ENCODE data around the gene SLC6A4.
"Not testable (repeated sequence)": the region's sequence is repeated elsewhere in the genome, so short reads cannot be mapped to it uniquely, and the experiment has no call there.

Gene SLC6A4

GRCh38 chr17:30219315-30219714, 16.2 kb downstream of the SLC6A4 start:
- Mint-ChIP-seq H3K36me3 (ENCODE audit: low read depth) (no peaks in the 10 kb centered on the region), H3K4me3 (no peak overlapping the region), H3K27ac (no peak overlapping the region), H3K9me3 (no peaks in the 10 kb centered on the region), H3K4me1 (ENCODE audit: low read depth) (no peaks in the 10 kb centered on the region), H3K27me3 (ENCODE audit: low read depth) (peaks cover 4% of the 10 kb centered on the region)

- Mint-ChIP-seq H3K36me3 (ENCODE audit: low read depth) (no peaks in the 10 kb centered on the region), H3K27ac (no peak overlapping the region), H3K9me3 (no peaks in the 10 kb centered on the region), H3K4me3 (no peak overlapping the region), H3K27me3 (ENCODE audit: low read depth) (peaks cover 4% of the 10 kb centered on the region), H3K4me1 (ENCODE audit: low read depth) (no peaks in the 10 kb centered on the region)
Observed at GRCh38 chr17:30218799-30219198, 16.7 kb downstream of the SLC6A4 start.

DNA sequence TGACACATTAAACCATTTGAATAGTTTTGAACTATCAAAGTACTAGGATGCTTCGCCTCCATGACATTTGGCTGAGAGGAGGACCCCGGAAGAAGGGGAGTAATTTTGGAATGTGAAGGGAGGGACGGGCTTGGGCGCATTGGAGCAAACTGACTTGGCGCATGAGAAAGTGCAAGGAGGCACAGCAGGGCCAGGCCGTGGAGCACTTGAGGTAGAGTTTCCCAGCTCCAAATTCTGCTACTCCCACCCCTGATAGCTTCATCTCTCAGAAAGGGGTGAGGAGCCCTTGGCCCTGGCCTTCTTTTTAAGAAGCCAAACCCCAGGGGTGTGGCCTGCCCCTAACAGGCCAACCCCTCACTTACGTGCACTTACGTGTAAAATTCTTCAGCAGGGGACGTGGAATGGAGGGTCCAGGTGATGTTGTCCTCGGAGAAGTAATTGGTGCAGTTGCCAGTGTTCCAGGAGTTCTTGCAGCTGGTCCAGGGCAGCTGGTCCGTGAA, 17.7 kb downstream of the SLC6A4 start:
- Mint-ChIP-seq H3K36me3 (ENCODE audit: low read depth) (no peaks in the 10 kb centered on the region), H3K27ac (no peak overlapping the region), H3K4me1 (ENCODE audit: low read depth) (no peaks in the 10 kb centered on the region), H3K27me3 (ENCODE audit: low read depth) (peaks cover 4% of the 10 kb centered on the region), H3K9me3 (no peaks in the 10 kb centered on the region), H3K4me3 (no peak overlapping the region)

DNA sequence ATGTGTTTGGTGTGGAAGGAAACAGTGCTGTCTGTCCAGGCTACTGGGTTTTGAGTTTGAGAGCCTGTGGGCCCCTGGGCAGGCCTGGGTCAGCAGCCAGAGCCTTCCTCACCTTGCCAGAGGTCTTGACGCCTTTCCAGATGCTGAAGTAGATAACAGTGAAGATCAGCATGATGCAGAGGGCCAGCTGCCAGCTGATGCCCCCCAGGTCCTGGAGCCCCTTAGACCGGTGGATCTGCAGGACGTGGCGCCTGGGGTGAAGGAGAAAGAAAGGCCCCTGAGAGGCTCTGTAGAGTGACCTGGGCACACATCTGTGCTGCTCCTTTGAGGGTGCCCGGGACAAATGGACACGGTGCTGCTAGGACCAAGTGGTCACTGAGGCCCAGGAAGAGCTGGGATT, 18.4 kb downstream of the SLC6A4 start:
- H3K27ac Mint-ChIP-seq, result no peak overlapping the region
- H3K4me1 Mint-ChIP-seq (ENCODE audit: low read depth), result no peaks in the 10 kb centered on the region
- no peaks in the 10 kb centered on the region for H3K9me3 Mint-ChIP-seq
- H3K27me3 Mint-ChIP-seq (ENCODE audit: low read depth), result peaks cover 4% of the 10 kb centered on the region
- H3K36me3 Mint-ChIP-seq (ENCODE audit: low read depth), result no peaks in the 10 kb centered on the region
- H3K4me3 Mint-ChIP-seq, result no peak overlapping the region

DNA sequence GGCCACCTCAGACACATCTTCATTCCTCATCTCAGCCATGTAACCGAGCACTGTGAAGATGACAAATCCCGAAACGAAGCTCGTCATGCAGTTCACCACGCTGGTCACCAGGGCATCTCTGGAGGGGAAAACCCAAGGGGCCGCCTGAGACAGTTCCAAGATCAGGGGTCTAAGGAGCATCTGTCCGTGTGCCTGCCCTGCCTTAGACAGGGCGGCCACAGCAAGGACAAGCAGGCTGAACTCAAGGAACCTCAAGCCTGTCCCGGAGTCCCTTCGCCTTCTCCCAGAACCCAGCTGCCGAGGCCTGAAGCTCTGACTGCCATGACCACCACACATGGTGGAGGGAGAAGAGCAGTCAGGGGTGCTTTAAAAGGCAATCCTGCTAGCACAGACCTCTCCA, 22.7 kb downstream of the SLC6A4 start:
- Mint-ChIP-seq H3K9me3 (no peaks in the 10 kb centered on the region), H3K4me3 (no peak overlapping the region), H3K4me1 (ENCODE audit: low read depth) (no peaks in the 10 kb centered on the region), H3K27me3 (ENCODE audit: low read depth) (peaks cover 8% of the 10 kb centered on the region), H3K27ac (no peak overlapping the region), H3K36me3 (ENCODE audit: low read depth) (no peaks in the 10 kb centered on the region)

GRCh38 chr17:30211371-30211770, 24.1 kb downstream of the SLC6A4 start:
- H3K36me3 Mint-ChIP-seq (ENCODE audit: low read depth), result no peaks in the 10 kb centered on the region
- H3K9me3 Mint-ChIP-seq, result no peaks in the 10 kb centered on the region
- H3K4me1 Mint-ChIP-seq (ENCODE audit: low read depth), result no peaks in the 10 kb centered on the region
- no peak overlapping the region for H3K27ac Mint-ChIP-seq
- no peak overlapping the region for H3K4me3 Mint-ChIP-seq
- peaks cover 9% of the 10 kb centered on the region for H3K27me3 Mint-ChIP-seq (ENCODE audit: low read depth)

GRCh38 chr17:30210901-30211300, 24.6 kb downstream of the SLC6A4 start:
- Mint-ChIP-seq H3K9me3 (no peaks in the 10 kb centered on the region), H3K4me1 (ENCODE audit: low read depth) (no peaks in the 10 kb centered on the region), H3K27ac (no peak overlapping the region), H3K4me3 (no peak overlapping the region), H3K36me3 (ENCODE audit: low read depth) (no peaks in the 10 kb centered on the region), H3K27me3 (ENCODE audit: low read depth) (peaks cover 9% of the 10 kb centered on the region)

GRCh38 chr17:30210366-30210765, 25.1 kb downstream of the SLC6A4 start:
- H3K27me3 Mint-ChIP-seq (ENCODE audit: low read depth), result peaks cover 9% of the 10 kb centered on the region
- H3K4me3 Mint-ChIP-seq, result no peak overlapping the region
- no peaks in the 10 kb centered on the region for H3K4me1 Mint-ChIP-seq (ENCODE audit: low read depth)
- H3K9me3 Mint-ChIP-seq, result no peaks in the 10 kb centered on the region
- H3K27ac Mint-ChIP-seq, result no peak overlapping the region
- H3K36me3 Mint-ChIP-seq (ENCODE audit: low read depth), result no peaks in the 10 kb centered on the region

- Mint-ChIP-seq H3K9me3 (no peaks in the 10 kb centered on the region), H3K4me1 (ENCODE audit: low read depth) (no peaks in the 10 kb centered on the region), H3K36me3 (ENCODE audit: low read depth) (no peaks in the 10 kb centered on the region), H3K27me3 (ENCODE audit: low read depth) (peaks cover 9% of the 10 kb centered on the region), H3K27ac (no peak overlapping the region), H3K4me3 (no peak overlapping the region)
Observed at GRCh38 chr17:30209930-30210329, 25.6 kb downstream of the SLC6A4 start.

- Mint-ChIP-seq H3K4me3 (no peak overlapping the region), H3K36me3 (ENCODE audit: low read depth) (no peaks in the 10 kb centered on the region), H3K27ac (no peak overlapping the region), H3K27me3 (ENCODE audit: low read depth) (peaks cover 11% of the 10 kb centered on the region), H3K4me1 (ENCODE audit: low read depth) (no peaks in the 10 kb centered on the region), H3K9me3 (no peaks in the 10 kb centered on the region)
Observed at GRCh38 chr17:30208214-30208613, 27.3 kb downstream of the SLC6A4 start.

DNA sequence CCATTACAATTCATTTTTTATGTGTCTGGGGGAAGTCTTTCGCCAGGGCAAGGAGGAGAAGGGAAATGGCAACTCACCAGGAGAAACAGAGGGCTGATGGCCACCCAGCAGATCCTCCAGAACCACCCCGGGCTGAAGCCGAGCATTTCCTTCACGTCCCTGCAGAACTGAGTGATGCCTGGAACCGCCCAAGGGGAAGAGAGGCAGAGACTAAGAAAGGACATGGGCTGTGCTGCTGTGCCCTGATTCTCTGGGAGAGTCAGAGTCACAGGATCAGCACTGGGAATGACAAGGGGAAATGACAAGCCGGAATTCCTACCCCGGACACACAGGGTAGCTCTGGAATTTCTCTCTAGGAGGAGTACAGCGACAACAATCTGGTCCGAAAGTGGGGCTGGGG, 27.8 kb downstream of the SLC6A4 start:
- H3K36me3 Mint-ChIP-seq (ENCODE audit: low read depth), result no peaks in the 10 kb centered on the region
- H3K27ac Mint-ChIP-seq, result no peak overlapping the region
- peaks cover 14% of the 10 kb centered on the region for H3K27me3 Mint-ChIP-seq (ENCODE audit: low read depth)
- no peak overlapping the region for H3K4me3 Mint-ChIP-seq
- no peaks in the 10 kb centered on the region for H3K4me1 Mint-ChIP-seq (ENCODE audit: low read depth)
- no peaks in the 10 kb centered on the region for H3K9me3 Mint-ChIP-seq

- Mint-ChIP-seq H3K4me1 (ENCODE audit: low read depth) (no peaks in the 10 kb centered on the region), H3K36me3 (ENCODE audit: low read depth) (no peaks in the 10 kb centered on the region), H3K9me3 (no peaks in the 10 kb centered on the region), H3K27me3 (ENCODE audit: low read depth) (peaks cover 22% of the 10 kb centered on the region), H3K27ac (no peak overlapping the region), H3K4me3 (no peak overlapping the region)
Observed at GRCh38 chr17:30203471-30203981, 32.0 kb downstream of the SLC6A4 start.

GRCh38 chr17:30200656-30201055, 34.8 kb downstream of the SLC6A4 start:
- H3K4me1 Mint-ChIP-seq (ENCODE audit: low read depth); H3K4me3 Mint-ChIP-seq; H3K27ac Mint-ChIP-seq; H3K9me3 Mint-ChIP-seq; H3K36me3 Mint-ChIP-seq (ENCODE audit: low read depth): not testable (repeated sequence)
- peaks cover 17% of the 10 kb centered on the region for H3K27me3 Mint-ChIP-seq (ENCODE audit: low read depth)

- no peaks in the 10 kb centered on the region for H3K9me3 Mint-ChIP-seq
- no peaks in the 10 kb centered on the region for H3K36me3 Mint-ChIP-seq (ENCODE audit: low read depth)
- H3K27me3 Mint-ChIP-seq (ENCODE audit: low read depth), result peaks cover 17% of the 10 kb centered on the region
- no peak overlapping the region for H3K27ac Mint-ChIP-seq
- no peaks in the 10 kb centered on the region for H3K4me1 Mint-ChIP-seq (ENCODE audit: low read depth)
- H3K4me3 Mint-ChIP-seq, result no peak overlapping the region
Observed at GRCh38 chr17:30200106-30200505, 35.4 kb downstream of the SLC6A4 start.

DNA sequence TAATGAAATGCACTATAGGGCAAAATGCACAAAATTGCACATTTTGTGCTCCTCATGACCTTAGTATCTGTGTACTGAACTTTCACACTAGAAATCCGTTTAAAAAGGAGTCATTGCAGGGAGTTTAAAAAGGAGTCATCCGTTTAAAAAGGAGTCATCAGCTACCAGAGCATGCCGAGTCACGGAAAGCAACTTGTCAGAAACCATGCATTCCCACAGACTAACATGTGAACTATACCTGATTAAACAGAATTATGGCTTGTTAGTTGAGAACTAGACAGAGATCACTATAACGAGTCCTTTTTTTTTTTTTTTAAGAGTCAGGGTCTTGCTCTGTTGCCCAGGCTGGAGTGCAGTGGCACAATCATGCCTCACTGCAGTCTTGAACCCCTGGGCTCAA, 35.9 kb downstream of the SLC6A4 start:
- H3K4me3 Mint-ChIP-seq, result no peak overlapping the region
- no peak overlapping the region for H3K27ac Mint-ChIP-seq
- H3K27me3 Mint-ChIP-seq (ENCODE audit: low read depth), result peaks cover 21% of the 10 kb centered on the region
- no peaks in the 10 kb centered on the region for H3K4me1 Mint-ChIP-seq (ENCODE audit: low read depth)
- no peaks in the 10 kb centered on the region for H3K36me3 Mint-ChIP-seq (ENCODE audit: low read depth)
- H3K9me3 Mint-ChIP-seq, result no peaks in the 10 kb centered on the region

DNA sequence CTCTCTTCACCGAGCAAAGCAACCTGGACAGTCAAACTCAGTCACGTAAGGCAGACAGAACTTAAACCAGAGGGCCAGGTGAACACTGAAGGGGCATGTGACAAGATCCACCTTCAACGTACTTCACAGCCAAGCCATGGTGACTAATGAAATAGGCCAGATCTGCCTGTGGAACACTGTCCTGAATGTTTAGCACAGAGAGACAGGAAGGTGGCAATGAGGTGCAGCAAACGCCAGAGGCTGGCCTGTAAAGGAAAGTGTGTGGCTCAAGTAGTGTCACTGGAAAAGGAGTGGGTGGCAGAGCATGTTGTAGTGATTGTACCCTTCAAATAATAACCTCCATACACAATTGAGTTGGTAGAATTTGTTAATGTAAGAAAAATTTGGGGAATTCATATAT, 38.1 kb downstream of the SLC6A4 start:
- peaks cover 26% of the 10 kb centered on the region for H3K27me3 Mint-ChIP-seq (ENCODE audit: low read depth)
- no peak overlapping the region for H3K4me3 Mint-ChIP-seq
- H3K4me1 Mint-ChIP-seq (ENCODE audit: low read depth), result no peaks in the 10 kb centered on the region
- H3K27ac Mint-ChIP-seq, result no peak overlapping the region
- no peaks in the 10 kb centered on the region for H3K9me3 Mint-ChIP-seq
- H3K36me3 Mint-ChIP-seq (ENCODE audit: low read depth), result no peaks in the 10 kb centered on the region
